GM21526 (cell line): Measurements from ENCODE around the gene PTCD1.
"Not testable (repeated sequence)": the region's sequence is repeated elsewhere in the genome, so short reads cannot be mapped to it uniquely, and the experiment has no call there.

ENCODE experiments used
- ATAC-seq: cut with Tn5 transposase; IDR thresholded peaks from one replicate; pipeline ENCODE4 v1.9.1; 2021; ENCODE audit warnings: moderate library complexity; ENCODE audit not compliant: unreplicated experiment, low FRiP score

The PTCD1 gene

GRCh38 chr7:99451936-99452335, 13.3 kb upstream of the PTCD1 start:
- no peak for ATAC-seq

GRCh38 chr7:99449326-99449725, 10.7 kb upstream of the PTCD1 start:
- ATAC-seq, result no peak

GRCh38 chr7:99448855-99449254, 10.3 kb upstream of the PTCD1 start:
- no peak for ATAC-seq

GRCh38 chr7:99447943-99448342, 9.3 kb upstream of the PTCD1 start:
- no peak for ATAC-seq

GRCh38 chr7:99446096-99446495, 7.5 kb upstream of the PTCD1 start:
- no peak for ATAC-seq

- no peak for ATAC-seq
These were observed 1.6 kb upstream of the PTCD1 start for GRCh38 chr7:99440195-99440594.

GRCh38 chr7:99437946-99438572, 539 bp downstream of the PTCD1 start:
- no peak for ATAC-seq

GRCh38 chr7:99433158-99433557, 5.4 kb downstream of the PTCD1 start:
- no peak for ATAC-seq

- not testable (repeated sequence) for ATAC-seq
These were observed 6.7 kb downstream of the PTCD1 start for GRCh38 chr7:99431756-99432540.

- no peak for ATAC-seq
These were observed 8.8 kb downstream of the PTCD1 start for GRCh38 chr7:99429756-99430155.

GRCh38 chr7:99428972-99429566, 9.5 kb downstream of the PTCD1 start:
- ATAC-seq, result no peak

GRCh38 chr7:99424932-99425730, 13.5 kb downstream of the PTCD1 start:
- ATAC-seq, result no peak

GRCh38 chr7:99422625-99423024, 16.0 kb downstream of the PTCD1 start:
- ATAC-seq, result no peak

GRCh38 chr7:99422186-99422585, 16.4 kb downstream of the PTCD1 start:
- ATAC-seq, result no peak

- no peak for ATAC-seq
These were observed 17.6 kb downstream of the PTCD1 start for GRCh38 chr7:99420986-99421385.

GRCh38 chr7:99420213-99420612, 18.4 kb downstream of the PTCD1 start:
- ATAC-seq, result no peak

GRCh38 chr7:99419323-99420021, 19.1 kb downstream of the PTCD1 start:
- ATAC-seq, result no peak

GRCh38 chr7:99418260-99418659, 20.3 kb downstream of the PTCD1 start:
- ATAC-seq, result no peak

GRCh38 chr7:99415513-99416127, 23.0 kb downstream of the PTCD1 start:
- ATAC-seq, result not testable (repeated sequence)

GRCh38 chr7:99410635-99411034, 28.0 kb downstream of the PTCD1 start:
- no peak for ATAC-seq
